GM12874 (cell line): ENCODE measurements around the gene FBRSL1.

Experiments
- CTCF ChIP-seq: IDR thresholded peaks from 2 replicates; pipeline ENCODE4 v1.5.1; 2011; ENCODE audit warnings: low read depth, mild to moderate bottlenecking, control low read depth, low read length, moderate library complexity; ENCODE audit not compliant: insufficient read depth

The FBRSL1 gene

DNA sequence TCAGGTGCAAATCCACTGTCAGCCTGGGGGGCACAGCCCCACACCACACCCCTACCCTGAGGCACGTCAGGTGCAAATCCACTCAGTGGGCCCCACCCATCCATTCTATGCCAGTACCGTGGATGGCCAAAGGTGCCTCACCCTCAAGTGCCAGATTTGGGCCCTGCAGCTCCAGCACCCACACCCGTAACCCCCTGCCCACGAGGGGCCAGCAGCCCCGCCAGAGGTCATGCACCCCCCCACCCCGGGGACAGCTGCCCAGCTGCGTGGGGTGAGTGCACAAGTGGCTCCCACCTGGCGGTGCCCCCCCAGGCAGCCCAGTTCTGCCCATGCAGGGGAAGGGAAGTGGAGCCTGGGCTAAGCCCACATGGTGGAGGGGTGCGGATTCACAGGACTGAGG, 51.2 kb downstream of the FBRSL1 start:
- no peak for TF ChIP-seq CTCF

DNA sequence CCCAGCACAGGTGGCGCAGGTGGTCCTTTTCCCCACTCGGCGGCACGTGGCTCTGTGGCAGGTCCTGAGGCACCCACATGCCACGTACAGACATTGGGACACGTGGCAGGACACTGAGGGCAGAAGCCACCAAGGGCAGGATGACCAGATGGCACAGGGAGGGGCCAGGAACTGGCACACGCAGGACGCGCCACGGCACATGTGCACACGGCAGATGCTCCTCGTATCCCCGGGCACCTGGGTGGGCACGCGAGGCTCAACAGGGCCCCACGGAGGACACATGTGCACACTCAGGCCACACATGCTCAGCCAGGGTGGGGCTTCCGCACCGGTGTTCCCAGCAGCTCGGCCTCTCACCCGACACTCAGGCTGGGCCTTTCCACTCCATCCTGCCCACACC, 52.0 kb downstream of the FBRSL1 start:
- no peak for TF ChIP-seq CTCF

GRCh38 chr12:132542661-132543060, 52.7 kb downstream of the FBRSL1 start:
- no peak for TF ChIP-seq CTCF

- TF ChIP-seq CTCF, result no peak
Measured at GRCh38 chr12:132543298-132544079, 53.5 kb downstream of the FBRSL1 start.

- no peak for TF ChIP-seq CTCF
Measured at GRCh38 chr12:132544080-132544397, 54.1 kb downstream of the FBRSL1 start.

DNA sequence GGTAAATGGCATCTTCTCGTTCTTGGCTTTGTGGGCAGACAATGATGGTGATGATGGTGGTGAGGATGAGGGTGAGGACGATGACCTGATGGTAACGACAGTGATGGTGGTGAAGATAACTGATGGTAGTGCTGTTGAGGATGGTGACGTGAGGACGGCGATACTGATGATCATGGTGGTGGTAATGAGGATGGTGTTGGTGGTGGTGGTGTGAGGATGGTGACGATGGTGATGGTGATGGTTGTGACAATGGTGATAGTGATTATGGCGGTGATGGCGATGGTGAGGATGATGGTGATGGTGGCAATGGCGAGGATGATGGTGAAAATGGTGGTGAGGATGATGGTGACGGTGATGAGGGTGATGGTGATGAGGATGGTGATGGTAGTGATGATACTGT, 54.5 kb downstream of the FBRSL1 start:
- TF ChIP-seq CTCF, result no peak

- TF ChIP-seq CTCF, result no peak
Measured at GRCh38 chr12:132545164-132545953, 55.4 kb downstream of the FBRSL1 start.
